ENCODE data around the gene EN1.
A peak's percentile ranks its signal among the peaks of the same experiment; 100 is the strongest.

Gene EN1

GRCh38 chr2:118811514-118812115 lies 35.8 kb downstream of the EN1 start:
- Histone ChIP-seq H3K27ac (ENCODE audit: low read depth, low read length) (no peak overlapping the region), H2BK5ac (ENCODE audit: low read length) (no peak overlapping the region), H2BK120ac (ENCODE audit: low read depth, low read length) (no peak overlapping the region), H3K4ac (ENCODE audit: low read depth, low read length) (no peak overlapping the region), H3K4me2 (ENCODE audit: low read length) (no peak overlapping the region), H3K23ac (ENCODE audit: low read length) (no peak overlapping the region), H3K9ac (ENCODE audit: low read length) (no peak overlapping the region), H3K56ac (ENCODE audit: low read length) (no peak overlapping the region), H4K5ac (ENCODE audit: low read length) (no peak overlapping the region), H3K36me3 (ENCODE audit: control insufficient read depth, insufficient read depth, low read length) (no peaks in the 10 kb centered on the region), H3K4me3 (ENCODE audit: low read length) (no peak overlapping the region), H2BK15ac (replicated peaks; ENCODE audit: low read depth) (no peak overlapping the region), H3K27me3 (ENCODE audit: insufficient read depth, low read length, poor library complexity) (no peaks in the 10 kb centered on the region), H3K18ac (ENCODE audit: low read length) (no peak overlapping the region), H3K4me1 (ENCODE audit: control insufficient read depth, low read depth, low read length) (peaks cover 11% of the 10 kb centered on the region), H4K8ac (ENCODE audit: low read depth, low read length) (no peak overlapping the region), H3K79me1 (ENCODE audit: low read length) (no peaks in the 10 kb centered on the region), H2AK5ac (ENCODE audit: low read length) (no peak overlapping the region), H3K79me2 (ENCODE audit: control insufficient read depth, insufficient read depth, low read length) (no peaks in the 10 kb centered on the region)
- DNase-seq = no peak
- WGBS (ENCODE audit: extremely low coverage, insufficient coverage, low lambda C conversion rate) = no CpG with 5 or more reads among the region's 2 CpGs

GRCh38 chr2:118810766-118811165 lies 36.7 kb downstream of the EN1 start:
- H3K4me2 ChIP-seq (ENCODE audit: low read length) = no peak overlapping the region
- no peak overlapping the region for H4K8ac ChIP-seq (ENCODE audit: low read depth, low read length)
- no peak overlapping the region for H2BK15ac ChIP-seq (replicated peaks; ENCODE audit: low read depth)
- H3K56ac ChIP-seq (ENCODE audit: low read length) = no peak overlapping the region
- H3K23ac ChIP-seq (ENCODE audit: low read length) = no peak overlapping the region
- DNase-seq = no peak
- no peaks in the 10 kb centered on the region for H3K79me2 ChIP-seq (ENCODE audit: control insufficient read depth, insufficient read depth, low read length)
- H3K27me3 ChIP-seq (ENCODE audit: insufficient read depth, low read length, poor library complexity) = no peaks in the 10 kb centered on the region
- H3K4me1 ChIP-seq (ENCODE audit: control insufficient read depth, low read depth, low read length) = peaks cover 11% of the 10 kb centered on the region
- H2AK5ac ChIP-seq (ENCODE audit: low read length) = no peak overlapping the region
- H3K27ac ChIP-seq (ENCODE audit: low read depth, low read length) = no peak overlapping the region
- H3K4ac ChIP-seq (ENCODE audit: low read depth, low read length) = no peak overlapping the region
- H3K18ac ChIP-seq (ENCODE audit: low read length) = no peak overlapping the region
- H2BK120ac ChIP-seq (ENCODE audit: low read depth, low read length) = no peak overlapping the region
- H3K36me3 ChIP-seq (ENCODE audit: control insufficient read depth, insufficient read depth, low read length) = no peaks in the 10 kb centered on the region
- no peak overlapping the region for H4K5ac ChIP-seq (ENCODE audit: low read length)
- no peak overlapping the region for H3K4me3 ChIP-seq (ENCODE audit: low read length)
- H3K9ac ChIP-seq (ENCODE audit: low read length) = no peak overlapping the region
- H2BK5ac ChIP-seq (ENCODE audit: low read length) = no peak overlapping the region
- WGBS (ENCODE audit: extremely low coverage, insufficient coverage, low lambda C conversion rate) = no CpG with 5 or more reads among the region's 7 CpGs
- H3K79me1 ChIP-seq (ENCODE audit: low read length) = no peaks in the 10 kb centered on the region

- Histone ChIP-seq H2BK120ac (ENCODE audit: low read depth, low read length) (no peak overlapping the region), H2BK5ac (ENCODE audit: low read length) (no peak overlapping the region), H3K4me1 (ENCODE audit: control insufficient read depth, low read depth, low read length) (peaks cover 11% of the 10 kb centered on the region), H3K27me3 (ENCODE audit: insufficient read depth, low read length, poor library complexity) (no peaks in the 10 kb centered on the region), H4K5ac (ENCODE audit: low read length) (no peak overlapping the region), H3K9ac (ENCODE audit: low read length) (peak overlapping the region; percentile 54), H2AK5ac (ENCODE audit: low read length) (no peak overlapping the region), H4K8ac (ENCODE audit: low read depth, low read length) (peak overlapping the region; percentile 70), H3K79me2 (ENCODE audit: control insufficient read depth, insufficient read depth, low read length) (no peaks in the 10 kb centered on the region), H3K18ac (ENCODE audit: low read length) (no peak overlapping the region), H3K79me1 (ENCODE audit: low read length) (no peaks in the 10 kb centered on the region), H2BK15ac (replicated peaks; ENCODE audit: low read depth) (no peak overlapping the region), H3K36me3 (ENCODE audit: control insufficient read depth, insufficient read depth, low read length) (no peaks in the 10 kb centered on the region), H3K4me3 (ENCODE audit: low read length) (no peak overlapping the region), H3K23ac (ENCODE audit: low read length) (peak overlapping the region; percentile 89), H3K4me2 (ENCODE audit: low read length) (peak overlapping the region; percentile 70), H3K4ac (ENCODE audit: low read depth, low read length) (no peak overlapping the region), H3K27ac (ENCODE audit: low read depth, low read length) (no peak overlapping the region), H3K56ac (ENCODE audit: low read length) (peak overlapping the region; percentile 78)
- DNase-seq = peak; percentile 11
- WGBS (ENCODE audit: extremely low coverage, insufficient coverage, low lambda C conversion rate) = no CpG with 5 or more reads among the region's 16 CpGs
Measured at GRCh38 chr2:118808429-118808809, 39.0 kb downstream of the EN1 start.

- H3K27ac ChIP-seq (ENCODE audit: low read depth, low read length) = no peak overlapping the region
Measured at GRCh38 chr2:118807668-118808428, 39.6 kb downstream of the EN1 start.

GRCh38 chr2:118806797-118807667 lies 40.4 kb downstream of the EN1 start:
- Histone ChIP-seq H3K79me1 (ENCODE audit: low read length) (no peaks in the 10 kb centered on the region), H2BK15ac (replicated peaks; ENCODE audit: low read depth) (no peak overlapping the region), H2AK5ac (ENCODE audit: low read length) (no peak overlapping the region), H3K18ac (ENCODE audit: low read length) (no peak overlapping the region), H3K27me3 (ENCODE audit: insufficient read depth, low read length, poor library complexity) (no peaks in the 10 kb centered on the region), H3K79me2 (ENCODE audit: control insufficient read depth, insufficient read depth, low read length) (no peaks in the 10 kb centered on the region), H4K5ac (ENCODE audit: low read length) (no peak overlapping the region), H3K4me1 (ENCODE audit: control insufficient read depth, low read depth, low read length) (peaks cover 9% of the 10 kb centered on the region), H3K9ac (ENCODE audit: low read length) (no peak overlapping the region), H3K56ac (ENCODE audit: low read length) (peak overlapping the region; percentile 73), H3K4me2 (ENCODE audit: low read length) (no peak overlapping the region), H2BK120ac (ENCODE audit: low read depth, low read length) (no peak overlapping the region), H3K23ac (ENCODE audit: low read length) (no peak overlapping the region), H3K4ac (ENCODE audit: low read depth, low read length) (no peak overlapping the region), H2BK5ac (ENCODE audit: low read length) (no peak overlapping the region), H4K8ac (ENCODE audit: low read depth, low read length) (no peak overlapping the region), H3K4me3 (ENCODE audit: low read length) (no peak overlapping the region), H3K27ac (ENCODE audit: low read depth, low read length) (no peak overlapping the region), H3K36me3 (ENCODE audit: control insufficient read depth, insufficient read depth, low read length) (no peaks in the 10 kb centered on the region)
- no CpG with 5 or more reads among the region's 23 CpGs for WGBS (ENCODE audit: extremely low coverage, insufficient coverage, low lambda C conversion rate)
- peak; percentile 21 for DNase-seq

More at GRCh38 chr2:118807668-118808428, 39.6 kb downstream of the EN1 start:
- no peak overlapping the region for H2BK5ac ChIP-seq (ENCODE audit: low read length)
- no peak overlapping the region for H3K4me3 ChIP-seq (ENCODE audit: low read length)
- no peak overlapping the region for H2BK120ac ChIP-seq (ENCODE audit: low read depth, low read length)
- H3K4ac ChIP-seq (ENCODE audit: low read depth, low read length) = no peak overlapping the region
- peak overlapping the region; percentile 70 for H3K4me2 ChIP-seq (ENCODE audit: low read length)
- H4K5ac ChIP-seq (ENCODE audit: low read length) = no peak overlapping the region
- peaks cover 11% of the 10 kb centered on the region for H3K4me1 ChIP-seq (ENCODE audit: control insufficient read depth, low read depth, low read length)
- DNase-seq = peak; percentile 30
- H3K36me3 ChIP-seq (ENCODE audit: control insufficient read depth, insufficient read depth, low read length) = no peaks in the 10 kb centered on the region
- H4K8ac ChIP-seq (ENCODE audit: low read depth, low read length) = peak overlapping the region; percentile 70
- H3K9ac ChIP-seq (ENCODE audit: low read length) = peak overlapping the region; percentile 54
- H3K18ac ChIP-seq (ENCODE audit: low read length) = no peak overlapping the region
- no peaks in the 10 kb centered on the region for H3K79me1 ChIP-seq (ENCODE audit: low read length)
- no peak overlapping the region for H2AK5ac ChIP-seq (ENCODE audit: low read length)
- H3K23ac ChIP-seq (ENCODE audit: low read length) = no peak overlapping the region
- H2BK15ac ChIP-seq (replicated peaks; ENCODE audit: low read depth) = no peak overlapping the region
- no CpG with 5 or more reads among the region's 13 CpGs for WGBS (ENCODE audit: extremely low coverage, insufficient coverage, low lambda C conversion rate)
- no peaks in the 10 kb centered on the region for H3K79me2 ChIP-seq (ENCODE audit: control insufficient read depth, insufficient read depth, low read length)
- no peaks in the 10 kb centered on the region for H3K27me3 ChIP-seq (ENCODE audit: insufficient read depth, low read length, poor library complexity)
- H3K56ac ChIP-seq (ENCODE audit: low read length) = peak overlapping the region; percentile 78
